ENCODE results near the gene TOX2. TPM values are rescaled to one million over a fixed set of nuclear protein-coding genes. Genes with fewer than 3 reads are reported as not detected.

Gene TOX2
- total RNA-seq, 4 donors from 2014 or later = 0.20 to 0.42 TPM; not detected in 2

GRCh38 chr20:44099832-44100231 is 185.2 kb downstream of the TOX2 start:
- in situ Hi-C loops (cut with MboI; ENCODE audit: low sequenced_read_pairs in 4 of 4) = loop anchor here (25.0 kb wide), 3 partner anchors 212 to 663 kb away; partner anchors contain the start of gene FITM2 (in 3 of the 4)
- ATAC-seq = no peak
- DNase-seq = no peak
- intact Hi-C loops (cut with DNase I; ENCODE audit: low total_unique reads) = loop anchor here (5.0 kb wide), 1 partner anchor 212 kb away; the partner anchor contains the start of gene FITM2
- Histone ChIP-seq H3K27ac (no peak overlapping the region), H3K27me3 (no peaks in the 10 kb centered on the region), H3K36me3 (no peaks in the 10 kb centered on the region), H3K4me1 (peaks cover 0 to 3% of the 10 kb centered on the region in 2 donors), H3K9me3 (no peaks in the 10 kb centered on the region), H3K4me3 (no peak overlapping the region)
- TF ChIP-seq CTCF (IDR thresholded peaks at IDR 0.05 in 4 of 5, conservative IDR thresholded peaks at IDR 0.05 in 1 of 5) (no peak), POLR2A (IDR thresholded peaks at IDR 0.05) (no peak)

- Histone ChIP-seq H3K4me1 (peaks cover 4 to 11% of the 10 kb centered on the region in 2 donors), H3K36me3 (no peaks in the 10 kb centered on the region), H3K27me3 (no peaks in the 10 kb centered on the region), H3K27ac (no peak overlapping the region), H3K9me3 (no peaks in the 10 kb centered on the region), H3K4me3 (no peak overlapping the region)
- ATAC-seq (no peak), DNase-seq (no peak)
- in situ Hi-C loops (cut with MboI; ENCODE audit: low sequenced_read_pairs in 4 of 4) = loop anchor here in 3 of 4 donors (25.0 kb wide), 1 partner anchor 210 kb away; the partner anchor contains the start of gene FITM2 (in 3 of the 3)
- TF ChIP-seq CTCF (IDR thresholded peaks at IDR 0.05 in 4 of 5, conservative IDR thresholded peaks at IDR 0.05 in 1 of 5) (no peak), POLR2A (IDR thresholded peaks at IDR 0.05) (no peak)
- intact Hi-C loops (cut with DNase I; ENCODE audit: low total_unique reads) = loop anchor here (5.0 kb wide), 1 partner anchor 210 kb away; the partner anchor contains the start of gene FITM2
Observed at GRCh38 chr20:44102582-44102981, 187.9 kb downstream of the TOX2 start.

- peaks cover 4 to 11% of the 10 kb centered on the region in 2 donors for H3K4me1 ChIP-seq
- intact Hi-C loops (cut with DNase I; ENCODE audit: low total_unique reads) = loop anchor here (5.0 kb wide), 1 partner anchor 207 kb away; the partner anchor contains the start of gene FITM2
- DNase-seq (peak; percentile 66 to 77), ATAC-seq (peak; percentile 82 to 93)
- TF ChIP-seq CTCF (IDR thresholded peaks at IDR 0.05 in 4 of 5, conservative IDR thresholded peaks at IDR 0.05 in 1 of 5) (no peak), POLR2A (IDR thresholded peaks at IDR 0.05) (no peak)
- H3K27ac ChIP-seq = peak overlapping the region in 3 of 4 donors; percentile 29 to 55 (median 33)
- no peaks in the 10 kb centered on the region for H3K27me3 ChIP-seq
- in situ Hi-C loops (cut with MboI; ENCODE audit: low sequenced_read_pairs in 4 of 4) = loop anchor here in 3 of 4 donors (25.0 kb wide), 1 partner anchor 207 kb away; the partner anchor contains the start of gene FITM2 (in 3 of the 3)
- no peak overlapping the region for H3K4me3 ChIP-seq
- H3K9me3 ChIP-seq = no peaks in the 10 kb centered on the region
- no peaks in the 10 kb centered on the region for H3K36me3 ChIP-seq
Observed at GRCh38 chr20:44104798-44105517, 190.3 kb downstream of the TOX2 start.

GRCh38 chr20:44106615-44107014 is 192.0 kb downstream of the TOX2 start:
- intact Hi-C loops (cut with DNase I; ENCODE audit: low total_unique reads) (no loop called here), in situ Hi-C loops (cut with MboI; ENCODE audit: low sequenced_read_pairs in 4 of 4) (loop anchor here in 3 of 4 donors (25.0 kb wide), 1 partner anchor 206 kb away; the partner anchor contains the start of gene FITM2 (in 3 of the 3))
- DNase-seq (no peak), ATAC-seq (no peak)
- no peak for TF ChIP-seq CTCF (IDR thresholded peaks at IDR 0.05 in 4 of 5, conservative IDR thresholded peaks at IDR 0.05 in 1 of 5)
- no peak for TF ChIP-seq POLR2A (IDR thresholded peaks at IDR 0.05)
- Histone ChIP-seq H3K9me3 (no peaks in the 10 kb centered on the region), H3K27me3 (no peaks in the 10 kb centered on the region), H3K27ac (no peak overlapping the region), H3K4me1 (peaks cover 4 to 11% of the 10 kb centered on the region in 2 donors), H3K4me3 (no peak overlapping the region), H3K36me3 (no peaks in the 10 kb centered on the region)

Measured in gastrocnemius medialis (tissue), 4 donors.